ENCODE data around the gene FRS2.
"Not testable (repeated sequence)": the region's sequence is repeated elsewhere in the genome, so short reads cannot be mapped to it uniquely, and the experiment has no call there.

The FRS2 gene

GRCh38 chr12:69470189-69471075 lies at the start of gene FRS2:
FRS2 (plus strand) TSS chr12:69470388; CDS start chr12:69569031, 98,643 bp downstream.
- peak; percentile 40 to 89 for DNase-seq

- no peak for DNase-seq
These were observed 48.6 kb upstream of the FRS2 start for GRCh38 chr12:69421548-69421947.

- no peak for DNase-seq
These were observed 46.9 kb upstream of the FRS2 start for GRCh38 chr12:69423037-69423905.

GRCh38 chr12:69425417-69425816 lies 44.8 kb upstream of the FRS2 start:
- no peak for DNase-seq

GRCh38 chr12:69428351-69429073 lies 41.7 kb upstream of the FRS2 start:
- DNase-seq = peak in 1 of 2 experiments; percentile 40

GRCh38 chr12:69430942-69431590 lies 39.1 kb upstream of the FRS2 start:
- DNase-seq = no peak

GRCh38 chr12:69431591-69432222 lies 38.5 kb upstream of the FRS2 start:
- DNase-seq = no peak

GRCh38 chr12:69433653-69434052 lies 36.5 kb upstream of the FRS2 start:
- DNase-seq = no peak

GRCh38 chr12:69435644-69436043 lies 34.5 kb upstream of the FRS2 start:
- peak in 1 of 2 experiments; percentile 7 for DNase-seq

- DNase-seq = no peak
These were observed 33.1 kb upstream of the FRS2 start for GRCh38 chr12:69437073-69437472.

GRCh38 chr12:69438539-69438938 lies 31.6 kb upstream of the FRS2 start:
- DNase-seq = no peak

GRCh38 chr12:69440016-69440415 lies 30.2 kb upstream of the FRS2 start:
- no peak for DNase-seq

GRCh38 chr12:69440886-69441285 lies 29.3 kb upstream of the FRS2 start:
- DNase-seq = no peak

GRCh38 chr12:69442894-69443293 lies 27.3 kb upstream of the FRS2 start:
- no peak for DNase-seq

- no peak for DNase-seq
These were observed 26.3 kb upstream of the FRS2 start for GRCh38 chr12:69443916-69444315.

- no peak for DNase-seq
These were observed 22.3 kb upstream of the FRS2 start for GRCh38 chr12:69447892-69448291.

GRCh38 chr12:69452598-69453132 lies 17.5 kb upstream of the FRS2 start:
- DNase-seq = not testable (repeated sequence)

- no peak for DNase-seq
These were observed 13.9 kb upstream of the FRS2 start for GRCh38 chr12:69456239-69456638.

- DNase-seq = no peak
These were observed 12.8 kb upstream of the FRS2 start for GRCh38 chr12:69457433-69457832.

GRCh38 chr12:69459477-69459876 lies 10.7 kb upstream of the FRS2 start:
- DNase-seq = no peak

GRCh38 chr12:69464428-69464827 lies 5.8 kb upstream of the FRS2 start:
- DNase-seq = no peak

GRCh38 chr12:69466867-69467266 lies 3.3 kb upstream of the FRS2 start:
- DNase-seq = no peak

All from NCI-H187 (cell line).